H1 (cell line): Measurements from ENCODE around the gene GADL1.

Experiments used
- CHD2 ChIP-seq: IDR thresholded peaks from 2 replicates; pipeline ENCODE4 v1.6.1; 2012; ENCODE audit warnings: low read length, improper control_type of control experiment
- CTCF ChIP-seq, 3 experiments: IDR thresholded peaks; 1 replicate in 2 of 3; 2 replicates in 1 of 3; pipeline versions ENCODE4 v1.5.1 to v1.6.1; 2011; ENCODE audit warnings: low read length in 3 of 3, mild to moderate bottlenecking in 3 of 3, inconsistent platforms in 2 of 3, low read depth in 1 of 3, moderate library complexity in 1 of 3; ENCODE audit not compliant: insufficient read depth in 1 of 3; ENCODE audit errors: control extremely low read depth in 1 of 3
- EZH2 ChIP-seq: fragments of 200-600 bp; sonication (generic); IDR thresholded peaks from 2 replicates; pipeline ENCODE4 v1.7.1; 2012; ENCODE audit warnings: low read depth, mild to moderate bottlenecking, moderate library complexity, low read length, inconsistent platforms; ENCODE audit not compliant: severe bottlenecking

DNA sequence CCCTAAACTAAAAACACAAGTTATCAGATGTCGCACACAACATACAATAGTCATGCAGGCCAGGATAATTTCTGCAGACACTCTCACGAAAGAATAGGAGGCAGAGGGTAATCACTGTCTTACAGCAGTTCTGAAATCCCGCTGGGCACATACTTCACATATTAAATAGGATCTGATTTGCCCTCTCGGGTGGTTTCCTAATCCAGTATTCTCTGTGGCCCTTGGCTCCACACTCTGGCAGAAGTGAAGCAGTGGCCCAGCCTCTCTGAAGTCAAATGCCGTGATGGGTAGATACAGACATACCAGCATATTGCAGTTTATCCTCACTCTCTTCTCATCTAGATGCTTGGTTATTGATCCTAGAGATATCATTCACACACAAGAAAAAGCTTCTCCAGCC lies 19.0 kb downstream of the GADL1 start:
- no peak for TF ChIP-seq CTCF (IDR thresholded peaks at IDR 0.05; ENCODE audit: control extremely low read depth in 1 of 3, insufficient read depth in 1 of 3, low read depth in 1 of 3, low read length in 3 of 3)
- TF ChIP-seq CHD2, result no peak
- TF ChIP-seq EZH2, result no peak
